ENCODE measurements around the gene VAV3.

- no peak for TF ChIP-seq CTCF (IDR thresholded peaks at IDR 0.05; ENCODE audit: insufficient read depth, low read length)
- no peak for TF ChIP-seq POLR2AphosphoS5 (IDR thresholded peaks at IDR 0.05; ENCODE audit: low read depth)
- no peak for TF ChIP-seq SPI1 (IDR thresholded peaks at IDR 0.05; ENCODE audit: borderline replicate concordance, low read depth)
- TF ChIP-seq REST (IDR thresholded peaks at IDR 0.05; ENCODE audit: insufficient replicate concordance, low read depth) = no peak
- no peak for TF ChIP-seq GABPA (IDR thresholded peaks at IDR 0.05; ENCODE audit: low read depth)
These were observed 223.7 kb downstream of the VAV3 start for GRCh38 chr1:107741242-107741641.
